Psoas muscle (tissue), 8 donors: ENCODE data around the gene CATSPER3. TPM values are rescaled to one million over a fixed set of nuclear protein-coding genes. Genes with fewer than 3 reads are reported as not detected.

ENCODE experiments used
- ATAC-seq, 4 donors: fragments of 200-7000 bp; cut with Tn5 transposase; one replicate each; pipeline ENCODE4 v1.9.1; 2020; ENCODE audit warnings: moderate library complexity in 3 of 4, mild to moderate bottlenecking in 2 of 4
- DNase-seq, 2 donors: peaks; one replicate each; pipeline ENCODE4 v3.0.0-alpha.2; 2020
- H3K27ac ChIP-seq: fragments of 200-600 bp; one replicate; pipeline ENCODE4 v1.8.0; 2022
- H3K27me3 ChIP-seq, 3 donors: fragments of 200-600 bp in 1 of 3; one replicate each; pipeline versions ENCODE4 v1.6.1 to v1.8.0; 2013 to 2022; ENCODE audit warnings: low read length in 2 of 3, mild to moderate bottlenecking in 2 of 3, moderate library complexity in 1 of 3; ENCODE audit not compliant: insufficient read depth in 3 of 3
- H3K36me3 ChIP-seq, 2 donors: fragments of 200-600 bp in 1 of 2; one replicate each; pipeline versions ENCODE4 v1.6.1 to v1.8.0; 2013 to 2022; ENCODE audit warnings: low read depth in 1 of 2, mild to moderate bottlenecking in 1 of 2, moderate library complexity in 1 of 2; ENCODE audit not compliant: insufficient read depth in 1 of 2
- H3K4me1 ChIP-seq: fragments of 200-600 bp; one replicate; pipeline ENCODE4 v1.8.0; 2022
- H3K4me3 ChIP-seq: fragments of 200-600 bp; one replicate; pipeline ENCODE4 v1.8.0; 2022; ENCODE audit warnings: mild to moderate bottlenecking
- H3K9me3 ChIP-seq: fragments of 200-600 bp; one replicate; pipeline ENCODE4 v1.8.0; 2022
- CTCF ChIP-seq: fragments of 200-600 bp; IDR thresholded peaks from one replicate; pipeline ENCODE4 v1.8.0; 2022; ENCODE audit warnings: antibody characterized with exemption
- WGBS, 3 donors: extraction: QIAGEN DNeasy Blood & Tissue Kit; methylation state at CpG; one replicate each; pipeline versions ENCODE4 v1.1.6 to v1.1.7; 2013; 5-methylcytosine and 5-hydroxymethylcytosine counted together
- intact Hi-C, 2 donors: fragments of 100-400 bp; cut with DNase I; formaldehyde crosslinking; loops; one replicate each; pipeline versions ENCODE4 v1.11.0 to v1.14.2; 2022
- polyA plus RNA-seq, 3 donors: library from polyadenylated mRNA; stranded (reverse); fragments of 200-250 nt; gene quantifications; one replicate each; pipeline ENCODE4 v1.2.3, GENCODE V29; 2013
- total RNA-seq, 4 donors: library from RNA; stranded (reverse); fragmentation: NEBNext Ultra II Directional in 2 of 4; extraction: Animal tissue kit (Norgen Biotek cat#: 25700) in 2 of 4; gene quantifications; one replicate each; pipeline versions ENCODE4 v1.2.1 to v1.2.4, GENCODE V29; 2021 to 2023
- donor health status: healthy with polysubstance abuse.
- donor health status: DM: no; HTN: no; CAD: no; lungs with moderate emphysema.
- donor health status: Bipolar disorder and iron deficiency.
- donor health status: healthy.
- donor health status: DM: yes; HTN: yes; CAD: no.
- donor health status: DM: no; HTN: no; CAD: no.
- donor health status: DM: no; HTN: no; CAD: no.
- donor health status: DM: yes; HTN: yes; CAD: no.

The CATSPER3 gene
- total and polyA plus RNA-seq, 7 donors: 0.73 to 1.8 (median 1.4) TPM

DNA sequence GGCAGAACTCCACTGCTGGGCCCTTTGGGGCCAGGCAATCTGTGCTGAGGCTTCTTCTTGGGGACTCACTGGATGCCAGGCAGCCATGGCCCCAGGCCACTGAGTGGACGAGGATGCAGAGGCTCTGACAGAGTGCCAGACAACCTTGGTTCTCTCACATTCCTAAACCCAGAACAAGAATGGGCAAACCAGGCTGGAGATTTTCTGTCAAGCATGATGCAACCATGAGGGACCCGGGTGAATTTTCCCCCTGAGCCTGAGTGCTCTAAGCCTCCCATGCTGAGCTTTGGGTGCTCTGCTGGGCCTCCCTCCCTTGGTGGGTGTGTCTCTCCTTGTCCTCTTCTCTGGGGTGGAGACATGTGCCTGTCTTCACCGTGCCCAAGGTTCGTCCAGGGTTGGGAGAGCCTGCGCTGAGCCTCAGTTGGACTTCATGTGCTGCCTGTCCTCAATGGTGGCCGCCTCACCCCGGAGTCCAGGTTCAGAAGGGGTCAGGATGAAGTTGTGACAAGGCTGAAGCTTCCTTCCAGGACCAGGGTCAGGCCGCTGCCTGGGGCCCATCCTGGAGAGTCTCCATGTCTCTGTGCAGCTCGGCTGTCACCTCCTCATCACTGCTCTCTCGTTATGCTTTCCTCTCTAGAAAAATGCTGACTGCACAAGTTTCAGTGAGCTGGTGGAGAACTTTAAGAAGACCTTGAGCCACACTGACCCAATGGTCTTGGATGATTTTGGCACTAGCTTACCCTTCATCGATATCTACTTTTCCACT, 42.2 kb downstream of the CATSPER3 start:
- no peak for ATAC-seq
- no peaks in the 10 kb centered on the region for H3K4me1 ChIP-seq
- H3K36me3 ChIP-seq: no peaks in the 10 kb centered on the region
- 88 to 92% (median 90%) methylated on average over 11 of the region's 11 CpGs for WGBS, 3 donors
- TF ChIP-seq CTCF: no peak
- no peak for DNase-seq
- intact Hi-C loops: loop anchor here in 1 of 2 donors (10.0 kb wide), 2 partner anchors 185 to 325 kb away; no protein-coding TSS in a partner anchor
- H3K9me3 ChIP-seq: no peaks in the 10 kb centered on the region
- H3K27me3 ChIP-seq: no peaks in the 10 kb centered on the region
- no peak overlapping the region for H3K4me3 ChIP-seq
- H3K27ac ChIP-seq: no peak overlapping the region

GRCh38 chr5:135010502-135011354, 43.0 kb downstream of the CATSPER3 start:
- Histone ChIP-seq H3K4me3 (no peak overlapping the region), H3K4me1 (no peaks in the 10 kb centered on the region), H3K36me3 (no peaks in the 10 kb centered on the region), H3K27ac (no peak overlapping the region), H3K9me3 (no peaks in the 10 kb centered on the region), H3K27me3 (no peaks in the 10 kb centered on the region)
- 77 to 90% (median 88%) methylated on average over 3 of the region's 3 CpGs for WGBS, 3 donors
- peak; percentile 14 for TF ChIP-seq CTCF
- intact Hi-C loops: loop anchor here in 1 of 2 donors (10.0 kb wide), 2 partner anchors 184 to 324 kb away; no protein-coding TSS in a partner anchor
- ATAC-seq (peak in 1 of 4 donors; percentile 34), DNase-seq (no peak)

DNA sequence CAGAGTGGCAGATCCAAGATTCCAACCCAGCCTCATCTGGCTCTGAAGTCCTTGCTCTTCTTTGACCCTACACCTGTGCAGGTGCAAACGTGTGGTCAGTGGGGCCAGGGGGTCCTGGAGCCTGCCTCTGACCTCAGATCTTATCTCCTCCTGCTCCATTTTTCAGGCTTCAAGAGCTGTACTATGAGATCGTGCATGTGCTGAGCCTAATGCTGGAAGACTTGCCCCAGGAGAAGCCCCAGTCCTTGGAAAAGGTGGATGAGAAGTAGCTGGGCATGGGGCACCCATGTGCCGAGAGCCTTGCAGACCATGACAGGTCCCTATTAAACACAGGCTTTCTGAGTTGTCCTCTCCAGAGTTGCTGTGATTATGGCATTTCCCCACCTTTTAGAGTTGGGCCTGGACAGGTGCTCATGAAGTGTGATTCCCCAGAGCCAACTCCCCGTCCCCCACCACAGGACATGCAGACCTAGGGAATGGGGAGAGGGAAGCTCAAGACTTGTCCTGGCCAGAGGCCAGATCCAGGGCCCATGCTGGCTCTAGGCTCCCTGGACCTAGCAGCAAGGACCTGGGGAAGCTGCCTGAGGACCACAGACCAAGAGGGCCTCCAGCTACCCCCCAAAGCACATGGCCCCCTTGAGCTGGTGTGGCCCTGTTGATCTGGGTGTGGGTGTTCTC, 43.8 kb downstream of the CATSPER3 start:
- 85 to 96% (median 96%) methylated on average over 4 of the region's 4 CpGs for WGBS, 3 donors
- no peak for ATAC-seq
- Histone ChIP-seq H3K36me3 (no peaks in the 10 kb centered on the region), H3K9me3 (no peaks in the 10 kb centered on the region), H3K4me1 (no peaks in the 10 kb centered on the region), H3K27me3 (no peaks in the 10 kb centered on the region), H3K4me3 (no peak overlapping the region), H3K27ac (no peak overlapping the region)
- TF ChIP-seq CTCF: no peak
- no peak for DNase-seq
- intact Hi-C loops: loop anchor here in 1 of 2 donors (10.0 kb wide), 2 partner anchors 183 to 323 kb away; no protein-coding TSS in a partner anchor

DNA sequence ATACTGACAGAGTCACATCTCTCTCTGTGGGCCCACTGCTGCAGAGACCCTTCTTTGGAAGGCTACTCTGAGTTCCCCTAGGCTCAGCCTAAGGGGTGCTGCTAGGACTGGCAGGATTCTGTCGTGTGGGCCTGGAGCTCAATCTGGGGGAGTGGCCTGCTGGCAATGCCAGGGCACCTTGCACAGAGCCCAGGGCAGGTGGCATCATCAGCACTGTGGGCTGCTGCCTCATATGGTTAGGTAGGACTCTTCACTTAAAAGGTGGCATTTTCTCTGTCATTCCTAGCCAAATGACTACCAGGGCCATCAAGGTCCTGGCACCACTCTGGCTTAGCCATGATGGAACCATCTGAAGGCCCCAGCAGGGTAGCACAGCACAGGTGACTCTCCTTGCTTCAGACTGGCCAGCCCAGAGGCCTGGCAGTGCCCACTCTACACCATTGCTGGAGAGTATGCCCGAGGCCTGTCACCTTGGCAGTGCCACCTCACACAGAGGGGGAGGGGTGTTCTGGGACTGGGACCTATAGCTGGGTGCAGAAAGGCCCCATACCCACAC, 44.4 kb downstream of the CATSPER3 start:
- no peak overlapping the region for H3K27ac ChIP-seq
- H3K27me3 ChIP-seq: no peaks in the 10 kb centered on the region
- DNase-seq (no peak), ATAC-seq (no peak)
- intact Hi-C loops: loop anchor here in 1 of 2 donors (10.0 kb wide), 2 partner anchors 183 to 323 kb away; no protein-coding TSS in a partner anchor
- TF ChIP-seq CTCF: no peak
- H3K4me3 ChIP-seq: no peak overlapping the region
- H3K4me1 ChIP-seq: no peaks in the 10 kb centered on the region
- WGBS, 3 donors: 76 to 93% (median 77%) methylated on average over 2 of the region's 2 CpGs
- no peaks in the 10 kb centered on the region for H3K9me3 ChIP-seq
- H3K36me3 ChIP-seq: no peaks in the 10 kb centered on the region
